HUES6 (cell line): Measurements from ENCODE around the gene RPL10A.
A peak's percentile ranks its signal among the peaks of the same experiment; 100 is the strongest.

Source experiments
- H3K27ac ChIP-seq: 2 replicates; pipeline ENCODE4 v1.7.0; 2013; ENCODE audit warnings: low read depth, mild to moderate bottlenecking, low read length, inconsistent platforms
- H3K27me3 ChIP-seq: 2 replicates; pipeline ENCODE4 v1.6.1; 2013; ENCODE audit warnings: low read length; ENCODE audit not compliant: control insufficient read depth, insufficient read depth
- H3K36me3 ChIP-seq: 2 replicates; pipeline ENCODE4 v1.6.1; 2013; ENCODE audit warnings: low read length; ENCODE audit not compliant: control insufficient read depth, insufficient read depth
- H3K4me1 ChIP-seq: 2 replicates; pipeline ENCODE4 v1.6.1; 2013; ENCODE audit warnings: low read length; ENCODE audit not compliant: control insufficient read depth, insufficient read depth
- H3K4me3 ChIP-seq: 2 replicates; pipeline ENCODE4 v1.5.1; 2013; ENCODE audit warnings: low read depth, low read length
- H3K9ac ChIP-seq: one replicate; pipeline ENCODE4 v1.6.1; 2013; ENCODE audit warnings: mild to moderate bottlenecking, low read length
- H3K9me3 ChIP-seq: 2 replicates; pipeline ENCODE4 v1.6.1; 2013; ENCODE audit warnings: low read depth, low read length; ENCODE audit not compliant: control insufficient read depth, insufficient read depth

The RPL10A gene

GRCh38 chr6:35449287-35449881 lies 18.8 kb upstream of the RPL10A start:
- Histone ChIP-seq H3K27ac (no peak overlapping the region), H3K27me3 (peaks cover 12% of the 10 kb centered on the region; the same call in 1 of the 2 replicates), H3K4me1 (peaks cover 17% of the 10 kb centered on the region), H3K4me3 (no peak overlapping the region), H3K36me3 (no peaks in the 10 kb centered on the region), H3K9me3 (no peaks in the 10 kb centered on the region), H3K9ac (no peak overlapping the region)

DNA sequence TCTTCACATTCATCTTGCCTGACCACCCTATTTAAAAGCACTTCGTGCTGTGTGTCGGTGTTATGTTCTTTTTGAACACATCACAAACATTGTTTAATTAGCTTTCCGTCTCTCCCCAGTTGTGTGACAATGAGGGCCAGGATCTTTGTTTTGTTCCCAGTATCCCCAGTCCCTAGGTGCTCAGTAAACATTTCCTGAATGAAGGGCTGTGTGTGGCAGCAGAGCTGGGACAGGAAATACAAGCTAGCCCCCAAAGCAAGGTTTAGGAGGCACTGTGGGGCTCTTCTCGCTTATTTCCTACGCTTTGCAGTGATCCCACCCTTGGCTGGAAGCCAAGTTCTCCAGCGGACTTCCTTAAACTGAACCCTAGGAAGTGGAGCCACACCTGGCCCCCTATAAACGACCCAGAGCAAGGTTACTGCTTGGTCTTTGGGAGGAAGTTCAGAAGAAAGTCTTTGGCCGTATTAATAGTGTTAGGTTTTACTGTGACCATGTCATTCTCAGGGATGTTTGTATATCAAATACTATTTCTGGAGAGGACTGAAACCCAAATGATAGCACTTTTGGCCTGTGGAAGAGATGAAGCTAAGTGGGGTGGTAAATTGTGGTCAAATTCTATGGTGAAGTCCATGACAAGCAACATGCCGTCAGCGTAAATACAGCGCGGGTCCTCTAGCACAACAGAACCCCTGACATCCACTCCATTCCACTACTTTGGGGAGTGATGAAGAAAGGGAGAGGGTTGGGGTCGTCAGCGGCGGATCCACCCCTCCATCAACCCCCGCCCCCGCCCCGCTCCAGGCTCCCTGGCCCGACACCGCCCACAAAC lies 16.6 kb upstream of the RPL10A start:
- Histone ChIP-seq H3K4me1 (peaks cover 21% of the 10 kb centered on the region), H3K4me3 (peak overlapping the region; percentile 79), H3K36me3 (peaks cover 10% of the 10 kb centered on the region), H3K27ac (no peak overlapping the region), H3K27me3 (peaks cover 12% of the 10 kb centered on the region; the same call in 1 of the 2 replicates), H3K9me3 (no peaks in the 10 kb centered on the region), H3K9ac (no peak overlapping the region)

GRCh38 chr6:35452183-35453090 lies 15.8 kb upstream of the RPL10A start, which contains the start of gene FANCE:
TSS of gene FANCE (plus strand) at chr6:35452338. CDS start at chr6:35452546, 208 bp downstream.
- peaks cover 14% of the 10 kb centered on the region for H3K36me3 ChIP-seq
- H3K27me3 ChIP-seq = peaks cover 12% of the 10 kb centered on the region; the same call in 1 of the 2 replicates
- peak within 1 kb of the TSS; percentile 79 for H3K4me3 ChIP-seq
- no peaks in the 10 kb centered on the region for H3K9me3 ChIP-seq
- peaks cover 21% of the 10 kb centered on the region for H3K4me1 ChIP-seq
- H3K9ac ChIP-seq = peak within 1 kb of the TSS; percentile 71
- no peak within 1 kb of the TSS for H3K27ac ChIP-seq

DNA sequence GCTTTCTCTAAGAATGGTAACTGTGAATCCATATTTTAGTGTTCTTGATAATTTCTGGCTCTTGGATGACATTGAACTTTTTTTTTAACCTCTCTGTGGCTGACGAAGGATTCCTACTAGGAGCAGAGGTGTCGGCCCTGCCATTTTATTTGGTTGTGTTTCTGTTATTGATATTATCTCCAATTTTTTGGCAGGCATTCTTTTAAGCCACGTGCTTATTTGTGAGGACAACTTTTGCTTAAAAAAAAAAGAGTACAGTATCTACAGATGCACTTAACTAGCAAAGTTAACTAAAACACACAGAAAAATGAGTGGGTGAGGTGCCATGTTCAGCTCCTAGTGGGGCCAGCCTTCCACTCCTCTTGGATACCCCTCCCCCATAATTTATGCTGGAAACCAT lies 15.0 kb upstream of the RPL10A start:
- H3K36me3 ChIP-seq = peaks cover 16% of the 10 kb centered on the region
- peak overlapping the region; percentile 79 for H3K4me3 ChIP-seq
- H3K9ac ChIP-seq = peak overlapping the region; percentile 71
- H3K4me1 ChIP-seq = peaks cover 21% of the 10 kb centered on the region
- H3K27me3 ChIP-seq = peaks cover 12% of the 10 kb centered on the region; the same call in 1 of the 2 replicates
- H3K9me3 ChIP-seq = no peaks in the 10 kb centered on the region
- H3K27ac ChIP-seq = no peak overlapping the region

DNA sequence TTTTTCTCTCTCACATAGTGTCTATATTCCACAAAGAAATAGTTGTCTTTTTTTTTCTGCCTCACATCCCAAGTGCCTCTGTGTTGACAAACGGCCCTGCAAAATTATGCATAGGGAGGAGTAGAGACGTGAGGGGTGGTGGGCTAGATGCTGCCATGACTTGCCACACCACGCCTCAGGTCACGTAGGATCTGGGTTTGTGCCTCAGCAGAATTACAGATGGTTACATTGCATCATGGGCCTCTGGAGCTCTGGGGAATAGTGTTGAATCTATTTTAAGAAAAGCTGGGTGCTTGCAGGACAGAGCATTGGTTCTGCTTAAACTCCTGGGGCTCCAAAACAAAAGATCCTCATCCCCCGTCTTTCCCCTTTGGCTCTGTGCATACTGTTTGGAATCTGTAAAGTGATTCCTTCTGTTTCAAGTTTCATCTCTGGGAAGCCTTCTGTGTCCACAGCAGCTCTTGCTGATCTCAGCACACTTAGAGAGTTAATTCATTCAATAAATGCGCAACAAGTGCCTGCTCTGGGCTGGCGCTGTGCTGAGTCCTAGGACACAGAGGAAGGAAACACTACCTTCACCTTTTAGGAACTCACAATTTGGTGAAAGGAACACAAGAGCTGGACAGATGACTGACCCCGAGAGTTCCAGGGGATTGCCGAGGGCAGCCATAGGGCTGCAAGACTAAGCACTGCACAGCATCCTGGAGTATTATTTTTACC lies 13.7 kb upstream of the RPL10A start:
- Histone ChIP-seq H3K9me3 (no peaks in the 10 kb centered on the region), H3K4me3 (no peak overlapping the region), H3K9ac (no peak overlapping the region), H3K27me3 (peaks cover 12% of the 10 kb centered on the region; the same call in 1 of the 2 replicates), H3K36me3 (peaks cover 28% of the 10 kb centered on the region), H3K27ac (no peak overlapping the region), H3K4me1 (peaks cover 21% of the 10 kb centered on the region)

DNA sequence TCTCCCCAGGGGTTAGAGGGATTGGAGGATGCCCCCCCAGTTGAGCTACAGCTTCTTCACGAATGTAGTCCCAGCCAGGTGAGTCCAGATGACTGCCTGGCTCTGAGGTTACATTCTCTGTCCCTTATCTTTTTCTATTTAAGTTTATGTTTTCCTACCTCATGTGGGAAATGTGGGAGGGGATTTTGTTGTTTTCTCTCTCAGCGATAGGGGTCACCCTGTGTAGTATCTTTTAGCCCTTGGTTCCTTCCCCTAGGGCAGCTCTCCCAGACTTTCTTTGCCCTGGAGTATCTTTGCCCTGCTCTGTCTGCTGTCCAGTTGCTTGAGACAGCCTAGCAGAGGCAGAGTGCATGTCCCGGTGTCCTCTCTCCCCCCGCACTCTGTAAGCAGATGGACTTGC lies 10.3 kb upstream of the RPL10A start:
- H3K27ac ChIP-seq = no peak overlapping the region
- H3K27me3 ChIP-seq = peaks cover 5% of the 10 kb centered on the region; the same call in 1 of the 2 replicates
- peaks cover 45% of the 10 kb centered on the region for H3K36me3 ChIP-seq
- H3K9me3 ChIP-seq = no peaks in the 10 kb centered on the region
- H3K9ac ChIP-seq = no peak overlapping the region
- no peak overlapping the region for H3K4me3 ChIP-seq
- peaks cover 13% of the 10 kb centered on the region for H3K4me1 ChIP-seq

GRCh38 chr6:35461270-35461669 lies 6.9 kb upstream of the RPL10A start:
- Histone ChIP-seq H3K4me3 (no peak overlapping the region), H3K9me3 (no peaks in the 10 kb centered on the region), H3K4me1 (no peaks in the 10 kb centered on the region), H3K9ac (no peak overlapping the region), H3K27me3 (no peaks in the 10 kb centered on the region), H3K27ac (no peak overlapping the region), H3K36me3 (peaks cover 56% of the 10 kb centered on the region)

GRCh38 chr6:35463292-35463691 lies 4.9 kb upstream of the RPL10A start:
- H3K4me3 ChIP-seq = no peak overlapping the region
- 0 out of 2 replicates have a peak, but pooled peaks cover 5% of the 10 kb centered on the region for H3K27me3 ChIP-seq
- H3K27ac ChIP-seq = no peak overlapping the region
- no peak overlapping the region for H3K9ac ChIP-seq
- H3K36me3 ChIP-seq = peaks cover 54% of the 10 kb centered on the region
- H3K4me1 ChIP-seq = peaks cover 2% of the 10 kb centered on the region; the same call in 1 of the 2 replicates
- no peaks in the 10 kb centered on the region for H3K9me3 ChIP-seq

DNA sequence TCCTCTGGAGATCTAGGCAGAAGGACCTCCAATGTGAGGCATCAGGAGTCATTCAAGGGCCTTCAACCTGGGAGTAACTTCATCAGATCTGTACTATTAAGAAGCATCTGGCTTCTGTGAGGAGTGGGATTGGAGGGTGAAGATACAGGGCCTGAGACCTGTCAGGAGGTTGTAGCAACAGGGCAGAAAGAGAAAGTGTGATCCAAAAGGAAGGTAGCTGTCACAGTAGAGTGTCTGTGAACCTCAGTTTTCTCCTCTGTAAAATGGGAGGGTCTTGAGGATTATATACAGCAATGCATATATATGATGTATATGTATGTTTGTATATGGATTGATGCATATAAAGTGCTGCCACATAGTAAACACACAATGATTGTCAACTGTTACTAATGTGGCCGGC lies 2.6 kb upstream of the RPL10A start:
- peaks cover 58% of the 10 kb centered on the region for H3K36me3 ChIP-seq
- H3K4me1 ChIP-seq = peaks cover 11% of the 10 kb centered on the region; the same call in 1 of the 2 replicates
- H3K9me3 ChIP-seq = no peaks in the 10 kb centered on the region
- 0 out of 2 replicates have a peak, but pooled peaks cover 5% of the 10 kb centered on the region for H3K27me3 ChIP-seq
- no peak overlapping the region for H3K9ac ChIP-seq
- H3K4me3 ChIP-seq = no peak overlapping the region
- no peak overlapping the region for H3K27ac ChIP-seq
